Thyroid gland (tissue), 4 donors: ENCODE measurements around the gene CREBBP.

Source experiments
- POLR2A ChIP-seq, 2 donors: fragments of 450-650 bp; IDR thresholded peaks; one replicate each; pipeline ENCODE4 v1.6.1; 2017; ENCODE audit warnings: antibody characterized with exemption in 2 of 2, mild to moderate bottlenecking in 2 of 2, moderate library complexity in 1 of 2
- TF ChIP-seq, protein P1 (sequence below), 6 experiments: fragments of 200-600 bp in 3 of 6; fragments of 450-650 bp in 3 of 6; sonication (generic) in 3 of 6; IDR thresholded peaks; one replicate each; pipeline ENCODE4 v1.5.1; 2016 to 2019; ENCODE audit warnings: antibody characterized with exemption in 6 of 6, mild to moderate bottlenecking in 2 of 6, inconsistent platforms in 1 of 6, moderate library complexity in 1 of 6

DNA sequence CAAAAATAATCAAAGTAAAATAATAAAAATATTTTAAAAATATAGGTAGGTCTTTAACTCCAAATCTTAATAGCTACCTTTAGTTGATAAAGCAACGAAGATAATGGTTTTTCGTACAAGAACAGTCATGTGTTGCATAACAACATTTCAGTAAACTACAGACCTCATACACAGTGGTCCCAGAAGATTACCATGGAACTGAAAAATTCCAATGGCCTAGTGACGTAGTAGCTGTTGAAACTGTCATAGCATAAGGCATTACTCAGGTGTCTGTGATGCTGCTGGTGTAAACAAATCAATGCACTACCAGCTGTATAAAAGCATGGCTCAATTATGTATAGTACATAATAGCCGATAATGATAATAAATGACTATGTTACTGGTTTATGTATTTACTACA, 43.9 kb downstream of the CREBBP start:
- TF ChIP-seq, protein P1, sequence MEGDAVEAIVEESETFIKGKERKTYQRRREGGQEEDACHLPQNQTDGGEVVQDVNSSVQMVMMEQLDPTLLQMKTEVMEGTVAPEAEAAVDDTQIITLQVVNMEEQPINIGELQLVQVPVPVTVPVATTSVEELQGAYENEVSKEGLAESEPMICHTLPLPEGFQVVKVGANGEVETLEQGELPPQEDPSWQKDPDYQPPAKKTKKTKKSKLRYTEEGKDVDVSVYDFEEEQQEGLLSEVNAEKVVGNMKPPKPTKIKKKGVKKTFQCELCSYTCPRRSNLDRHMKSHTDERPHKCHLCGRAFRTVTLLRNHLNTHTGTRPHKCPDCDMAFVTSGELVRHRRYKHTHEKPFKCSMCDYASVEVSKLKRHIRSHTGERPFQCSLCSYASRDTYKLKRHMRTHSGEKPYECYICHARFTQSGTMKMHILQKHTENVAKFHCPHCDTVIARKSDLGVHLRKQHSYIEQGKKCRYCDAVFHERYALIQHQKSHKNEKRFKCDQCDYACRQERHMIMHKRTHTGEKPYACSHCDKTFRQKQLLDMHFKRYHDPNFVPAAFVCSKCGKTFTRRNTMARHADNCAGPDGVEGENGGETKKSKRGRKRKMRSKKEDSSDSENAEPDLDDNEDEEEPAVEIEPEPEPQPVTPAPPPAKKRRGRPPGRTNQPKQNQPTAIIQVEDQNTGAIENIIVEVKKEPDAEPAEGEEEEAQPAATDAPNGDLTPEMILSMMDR (IDR thresholded peaks at IDR 0.05), result no peak
- no peak for TF ChIP-seq POLR2A (IDR thresholded peaks at IDR 0.05)
